NB4 (cell line): ENCODE measurements around the gene XXYLT1.

Experiments used
- DNase-seq: peaks from one replicate; pipeline ENCODE4 v3.0.0; 2010; ENCODE audit warnings: low read depth
- H3K4me3 ChIP-seq: one replicate; pipeline ENCODE4 v1.5.1; 2011; ENCODE audit warnings: mild to moderate bottlenecking, low read depth, low read length, moderate library complexity
- MYC ChIP-seq: IDR thresholded peaks from 2 replicates; pipeline ENCODE4 v1.6.1; 2011; ENCODE audit warnings: low read depth, low read length
- POLR2A ChIP-seq: IDR thresholded peaks from 2 replicates; pipeline ENCODE4 v1.6.1; 2011; ENCODE audit warnings: mild to moderate bottlenecking; ENCODE audit not compliant: insufficient read length; ENCODE audit errors: extremely low read depth
- TF ChIP-seq, protein P1 (sequence below): IDR thresholded peaks from one replicate; pipeline ENCODE4 v1.5.1; 2012; ENCODE audit warnings: low read depth, low read length
- TF ChIP-seq, protein P2 (sequence below): IDR thresholded peaks from 2 replicates; pipeline ENCODE4 v1.6.1; 2011; ENCODE audit warnings: low read depth, low read length

Gene XXYLT1

DNA sequence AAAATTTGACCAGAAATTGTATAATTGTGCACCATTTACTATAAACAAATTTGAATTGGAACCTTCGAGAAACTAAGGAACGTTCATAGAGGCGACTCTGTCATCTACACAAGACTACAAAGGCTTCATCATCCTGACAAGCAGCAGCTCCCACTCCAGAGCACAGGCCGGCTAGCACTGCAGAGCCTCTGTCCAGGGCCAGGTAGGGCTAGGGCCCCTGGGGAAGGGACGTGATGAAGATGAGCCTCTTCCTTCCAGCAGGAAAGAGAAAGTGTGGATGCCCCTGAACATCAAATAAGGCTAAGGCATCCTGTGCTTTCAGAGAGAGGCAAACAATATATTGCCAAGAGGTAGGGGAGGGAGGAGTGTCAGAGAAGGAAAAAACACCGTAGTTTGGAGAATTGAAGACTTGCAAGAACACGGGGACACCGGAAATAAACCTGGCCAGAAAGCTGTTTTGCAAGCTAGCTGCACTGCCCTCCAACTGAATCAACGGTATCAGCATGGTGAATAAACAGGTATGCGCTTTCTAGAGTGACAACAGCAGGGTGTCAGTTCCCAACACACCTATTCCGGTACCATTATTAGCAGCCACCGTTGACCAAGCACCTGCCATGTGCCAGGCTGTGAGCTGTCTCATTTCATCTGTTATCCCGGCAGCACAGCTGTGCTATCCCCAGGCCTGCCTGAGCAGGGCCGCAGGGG, 12.4 kb downstream of the XXYLT1 start:
- DNase-seq: peak; percentile 59
- H3K4me3 ChIP-seq: peak overlapping the region; percentile 68
- no peak for TF ChIP-seq POLR2A
- TF ChIP-seq, protein P1, sequence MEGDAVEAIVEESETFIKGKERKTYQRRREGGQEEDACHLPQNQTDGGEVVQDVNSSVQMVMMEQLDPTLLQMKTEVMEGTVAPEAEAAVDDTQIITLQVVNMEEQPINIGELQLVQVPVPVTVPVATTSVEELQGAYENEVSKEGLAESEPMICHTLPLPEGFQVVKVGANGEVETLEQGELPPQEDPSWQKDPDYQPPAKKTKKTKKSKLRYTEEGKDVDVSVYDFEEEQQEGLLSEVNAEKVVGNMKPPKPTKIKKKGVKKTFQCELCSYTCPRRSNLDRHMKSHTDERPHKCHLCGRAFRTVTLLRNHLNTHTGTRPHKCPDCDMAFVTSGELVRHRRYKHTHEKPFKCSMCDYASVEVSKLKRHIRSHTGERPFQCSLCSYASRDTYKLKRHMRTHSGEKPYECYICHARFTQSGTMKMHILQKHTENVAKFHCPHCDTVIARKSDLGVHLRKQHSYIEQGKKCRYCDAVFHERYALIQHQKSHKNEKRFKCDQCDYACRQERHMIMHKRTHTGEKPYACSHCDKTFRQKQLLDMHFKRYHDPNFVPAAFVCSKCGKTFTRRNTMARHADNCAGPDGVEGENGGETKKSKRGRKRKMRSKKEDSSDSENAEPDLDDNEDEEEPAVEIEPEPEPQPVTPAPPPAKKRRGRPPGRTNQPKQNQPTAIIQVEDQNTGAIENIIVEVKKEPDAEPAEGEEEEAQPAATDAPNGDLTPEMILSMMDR: no peak
- TF ChIP-seq, protein P2, sequence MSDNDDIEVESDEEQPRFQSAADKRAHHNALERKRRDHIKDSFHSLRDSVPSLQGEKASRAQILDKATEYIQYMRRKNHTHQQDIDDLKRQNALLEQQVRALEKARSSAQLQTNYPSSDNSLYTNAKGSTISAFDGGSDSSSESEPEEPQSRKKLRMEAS: peak; percentile 53; the same call in 1 of the 2 replicates
- TF ChIP-seq MYC: peak; percentile 18; the same call in 1 of the 2 replicates

DNA sequence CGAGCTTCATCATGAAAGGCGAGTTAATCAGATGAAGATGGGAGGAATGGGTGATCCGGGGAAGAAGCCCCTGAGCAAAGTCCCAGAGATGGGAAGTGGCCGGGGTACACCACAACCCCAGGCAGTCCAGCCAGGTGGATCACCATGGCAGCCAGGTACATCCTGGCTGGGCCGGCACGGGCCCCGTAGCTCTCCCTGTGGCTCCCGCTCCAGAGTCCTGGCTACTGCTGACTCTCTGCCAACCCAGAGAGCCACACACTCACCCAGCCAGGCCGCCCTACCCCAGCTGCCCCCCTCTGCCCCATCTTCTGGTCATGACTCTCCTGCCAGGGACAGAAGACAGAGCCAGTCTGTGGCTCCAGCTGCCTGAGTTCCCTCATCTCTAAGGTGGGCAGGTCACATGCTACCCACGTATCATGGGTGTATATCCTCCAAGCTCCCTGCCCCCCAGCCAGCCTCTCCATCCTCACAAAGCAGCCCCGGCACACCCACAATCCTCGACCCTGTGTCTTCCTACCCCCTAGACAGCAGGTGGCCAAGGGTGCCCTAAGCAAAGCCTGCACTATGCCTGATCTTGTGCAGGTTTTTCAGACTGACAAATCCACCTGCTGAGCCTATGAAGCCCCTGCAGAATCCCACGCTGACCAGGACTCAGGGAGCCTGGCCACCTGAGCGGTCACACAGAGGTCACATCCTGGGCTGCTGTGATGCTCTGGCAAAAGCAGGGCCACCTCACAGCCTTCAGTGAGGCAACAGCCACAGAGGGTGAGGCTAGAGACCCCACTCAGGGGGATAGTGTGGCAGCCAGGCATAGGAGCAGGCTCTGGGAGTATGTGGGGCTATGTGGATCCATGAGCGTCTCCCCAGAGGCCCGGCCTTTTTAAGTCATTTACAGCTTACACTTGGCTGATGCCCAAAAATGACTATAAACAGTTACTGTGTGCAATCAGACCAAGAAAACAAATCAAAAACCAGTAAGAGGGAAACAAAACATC, 13.2 kb downstream of the XXYLT1 start:
- DNase-seq: no peak
- TF ChIP-seq, protein P2: no peak
- TF ChIP-seq POLR2A: no peak
- TF ChIP-seq MYC: no peak
- TF ChIP-seq, protein P1: no peak
- H3K4me3 ChIP-seq: no peak overlapping the region

DNA sequence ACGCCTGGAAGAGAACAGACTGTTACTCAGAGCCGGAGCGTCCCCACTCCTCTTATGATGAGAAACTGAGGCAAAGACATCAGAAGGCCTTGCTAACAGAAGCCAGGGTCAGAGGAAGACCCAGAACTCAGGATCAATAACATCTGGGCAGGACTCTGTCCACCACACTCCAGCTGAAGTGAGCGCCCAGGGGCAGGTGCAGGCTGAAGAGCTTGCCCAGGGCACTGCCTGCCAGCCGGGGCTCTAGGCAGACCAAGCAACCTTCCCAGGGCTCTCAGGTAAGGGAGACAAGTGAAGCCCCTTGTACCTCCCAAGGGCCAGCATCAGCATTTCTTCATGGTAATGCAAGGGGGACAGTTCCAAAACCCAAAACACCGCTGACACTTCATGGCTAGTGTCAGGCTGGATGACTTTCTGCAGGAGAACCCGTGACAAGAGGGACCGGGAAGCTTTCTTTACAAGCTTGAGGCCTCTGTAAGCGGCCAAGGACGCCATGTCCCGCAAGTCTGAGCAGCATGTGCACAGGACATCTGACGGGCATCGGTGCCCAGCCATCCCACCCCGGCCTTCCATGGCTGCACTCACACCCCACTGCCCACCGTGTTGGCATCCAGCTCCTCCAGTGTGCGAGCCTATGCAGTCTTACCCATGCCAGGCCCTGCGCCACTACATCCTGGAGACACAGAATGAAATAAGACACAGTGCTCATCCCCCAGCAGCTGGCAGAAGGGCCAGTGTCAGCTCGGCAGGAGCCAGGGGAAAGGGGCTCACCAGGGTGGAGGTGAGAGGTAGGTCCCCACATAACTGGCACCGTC, 14.1 kb downstream of the XXYLT1 start:
- DNase-seq: no peak
- H3K4me3 ChIP-seq: no peak overlapping the region
- TF ChIP-seq, protein P2: no peak

DNA sequence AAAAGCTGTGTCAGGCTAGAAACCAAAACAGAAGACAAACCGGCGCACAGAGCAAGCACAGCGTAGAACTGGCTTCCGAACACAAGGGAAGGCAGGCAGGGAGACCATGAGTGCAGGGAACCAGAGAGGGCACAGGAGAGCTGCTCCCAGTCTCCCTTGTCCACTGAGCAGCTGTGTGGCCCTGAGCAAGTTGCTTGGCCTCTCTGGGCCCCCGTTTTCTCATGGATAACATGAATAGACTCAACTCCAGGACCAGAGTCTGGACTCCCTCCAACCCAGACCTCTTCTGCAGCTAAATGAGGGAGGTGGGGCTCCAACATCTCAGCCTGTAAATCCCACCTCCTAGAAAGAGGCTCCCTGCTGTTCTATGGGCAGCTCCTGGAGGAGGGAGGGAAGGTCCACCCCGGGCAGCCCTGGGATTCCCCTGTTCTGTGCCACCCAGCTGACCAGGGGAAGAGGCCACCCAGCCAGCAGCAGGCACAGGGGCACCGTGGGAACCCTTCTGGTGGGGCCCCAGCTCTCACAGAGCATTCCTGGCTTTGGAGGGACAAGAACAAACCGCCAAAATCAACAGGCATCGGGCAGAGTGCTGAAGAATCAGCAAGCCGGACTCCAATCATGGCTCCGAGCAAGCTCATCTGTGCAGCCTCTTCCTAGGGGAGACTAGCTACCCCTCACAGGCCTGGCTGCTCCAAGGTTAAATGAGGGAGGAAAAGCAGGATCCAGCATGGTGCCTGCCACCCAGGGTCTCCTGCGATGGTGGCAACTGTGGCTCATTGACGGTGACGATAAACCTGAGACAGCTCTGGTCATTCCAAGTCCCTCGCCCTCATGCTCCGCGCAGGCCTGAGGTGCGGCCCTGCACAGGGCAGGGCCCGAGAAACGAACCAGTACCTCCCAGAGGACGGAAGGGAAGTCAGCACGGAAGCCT, 15.1 kb downstream of the XXYLT1 start:
- DNase-seq: no peak
- TF ChIP-seq MYC (no peak), POLR2A (no peak)
- TF ChIP-seq, protein P1: no peak
- TF ChIP-seq, protein P2: no peak
- no peak overlapping the region for H3K4me3 ChIP-seq

DNA sequence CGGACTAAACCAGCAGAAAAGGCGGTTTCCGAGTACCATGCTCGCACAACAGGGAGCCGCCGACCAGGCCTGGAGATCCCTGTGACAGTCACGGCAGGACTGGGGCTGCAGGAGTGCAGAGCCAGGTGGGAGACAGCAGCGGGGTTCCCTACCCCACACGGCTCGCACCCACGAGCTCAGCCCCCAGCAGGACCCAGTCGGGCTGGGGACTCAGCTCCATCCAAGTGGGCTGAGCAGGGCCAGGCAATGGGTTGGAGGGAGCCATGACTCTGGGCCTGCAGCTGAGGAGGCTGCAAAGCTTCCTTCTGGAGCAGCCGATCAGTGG, 15.8 kb downstream of the XXYLT1 start:
- H3K4me3 ChIP-seq: no peak overlapping the region
- no peak for DNase-seq
- TF ChIP-seq, protein P2: no peak
- TF ChIP-seq, protein P1: no peak
- TF ChIP-seq POLR2A (no peak), MYC (no peak)
